ENCODE measurements around the gene HUWE1. TPM values are rescaled to one million over a fixed set of nuclear protein-coding genes. Genes with fewer than 3 reads are reported as not detected.

HUWE1 gene
- total and polyA plus RNA-seq, 9 of the 15 experiments (the other 6 are each of a cell fraction or from before 2014, with no cell fraction given) = 23.9 to 204 (median 65.1) TPM

DNA sequence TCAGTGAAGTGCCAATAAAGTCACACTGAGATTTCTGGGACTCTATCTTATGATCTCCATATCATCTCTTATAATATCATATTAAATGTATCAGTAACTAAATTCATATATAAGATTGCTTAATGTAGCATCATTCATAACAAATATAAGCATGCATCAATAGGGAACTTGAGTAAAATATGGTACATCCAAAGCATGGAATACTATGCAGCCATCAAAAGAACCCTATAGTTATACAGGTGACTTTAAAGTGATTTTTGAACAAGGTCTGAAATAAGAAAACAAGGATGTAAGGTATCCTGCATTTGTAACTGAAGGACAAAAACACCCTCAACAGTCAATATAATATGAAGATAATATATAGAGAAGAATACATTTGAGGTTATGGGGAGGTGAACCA lies 47.3 kb downstream of the HUWE1 start:
- ChIA-PET CTCF (ENCODE audit: low intra/inter-chr PET ratio) (no interaction called here), POLR2A (no interaction called here)
- H3K9me3 ChIP-seq (replicated peaks; ENCODE audit: control insufficient read depth, insufficient read depth, low read depth, low read length) = no peaks in the 10 kb centered on the region
- H3K27me3 ChIP-seq (ENCODE audit: control insufficient read depth in 2 of 2, insufficient read depth in 2 of 2, low read length in 2 of 2) = no peaks in the 10 kb centered on the region
- in situ Hi-C loops (cut with MboI) = no loop called here
- H3K36me3 ChIP-seq (ENCODE audit: control insufficient read depth, insufficient read depth, low read length) = peaks cover 83% of the 10 kb centered on the region
- no peaks in the 10 kb centered on the region for H3K4me1 ChIP-seq (replicated peaks in 1 of 2; ENCODE audit: control insufficient read depth in 2 of 2, insufficient read depth in 2 of 2, low read length in 2 of 2)
- H3K27ac ChIP-seq (ENCODE audit: extremely low read depth, low read depth, low read length) = no peak overlapping the region
- DNase-seq (ENCODE audit: extremely low read depth in 1 of 4, low spot score in 3 of 4) (no peak), ATAC-seq (no peak), FAIRE-seq (no peak)
- 0 out of 2 replicates have a peak, but pooled peaks cover 4% of the 10 kb centered on the region for H4K20me1 ChIP-seq (replicated peaks; ENCODE audit: control insufficient read depth, insufficient read depth, low read length)
- H3K4me2 ChIP-seq (ENCODE audit: insufficient read depth, low read length) = no peak overlapping the region
- TF ChIP-seq, protein P1, sequence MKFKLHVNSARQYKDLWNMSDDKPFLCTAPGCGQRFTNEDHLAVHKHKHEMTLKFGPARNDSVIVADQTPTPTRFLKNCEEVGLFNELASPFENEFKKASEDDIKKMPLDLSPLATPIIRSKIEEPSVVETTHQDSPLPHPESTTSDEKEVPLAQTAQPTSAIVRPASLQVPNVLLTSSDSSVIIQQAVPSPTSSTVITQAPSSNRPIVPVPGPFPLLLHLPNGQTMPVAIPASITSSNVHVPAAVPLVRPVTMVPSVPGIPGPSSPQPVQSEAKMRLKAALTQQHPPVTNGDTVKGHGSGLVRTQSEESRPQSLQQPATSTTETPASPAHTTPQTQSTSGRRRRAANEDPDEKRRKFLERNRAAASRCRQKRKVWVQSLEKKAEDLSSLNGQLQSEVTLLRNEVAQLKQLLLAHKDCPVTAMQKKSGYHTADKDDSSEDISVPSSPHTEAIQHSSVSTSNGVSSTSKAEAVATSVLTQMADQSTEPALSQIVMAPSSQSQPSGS (CRISPR knock-in tag; IDR thresholded peaks at IDR 0.05) = no peak
- peak; percentile 67 for TF ChIP-seq RBM25 (IDR thresholded peaks at IDR 0.05; ENCODE audit: low read depth, low read length, severe bottlenecking)
- TF ChIP-seq ZNF146 (CRISPR knock-in tag; IDR thresholded peaks at IDR 0.05; ENCODE audit: unreplicated experiment) = peak; percentile 77
- no peaks in the 10 kb centered on the region for H3K9me1 ChIP-seq (ENCODE audit: control insufficient read depth, insufficient read depth, low read length)
- BruUV-seq (replicated peaks) = no TSS peak
- H2AFZ ChIP-seq (ENCODE audit: low read depth, low read length) = no peak overlapping the region
- intact Hi-C loops (cut with micrococcal nuclease) = no loop called here
- H3K79me2 ChIP-seq (ENCODE audit: control insufficient read depth, insufficient read depth, low read length) = peaks cover 15% of the 10 kb centered on the region
- no peak overlapping the region for H3K9ac ChIP-seq (ENCODE audit: insufficient read depth in 1 of 2, low read depth in 2 of 2, low read length in 2 of 2)
- no peak overlapping the region for H3K4me3 ChIP-seq

DNA sequence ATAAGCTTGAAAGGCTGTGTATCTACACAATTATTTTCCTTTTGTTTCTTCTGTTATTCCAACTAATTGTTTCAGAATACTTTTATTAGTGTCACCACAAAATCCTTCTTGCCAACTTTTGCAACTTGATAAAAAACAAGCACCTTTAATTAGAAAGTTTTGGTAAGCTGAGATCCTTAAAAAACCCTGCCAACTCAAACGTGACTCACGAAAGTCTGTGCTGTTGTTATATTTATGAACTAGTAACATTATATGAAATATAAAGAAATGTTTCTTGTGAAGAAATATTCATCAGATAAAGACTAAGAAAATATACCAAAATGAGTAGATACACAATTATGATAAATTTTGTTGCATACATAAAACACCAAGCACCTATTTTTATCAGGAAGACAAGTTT lies 49.0 kb downstream of the HUWE1 start:
- H3K27ac ChIP-seq (ENCODE audit: extremely low read depth, low read depth, low read length) = no peak overlapping the region
- H4K20me1 ChIP-seq (replicated peaks; ENCODE audit: control insufficient read depth, insufficient read depth, low read length) = 0 out of 2 replicates have a peak, but pooled peaks cover 5% of the 10 kb centered on the region
- ChIA-PET CTCF (ENCODE audit: low intra/inter-chr PET ratio) (no interaction called here), POLR2A (interaction anchor here (0.6 kb wide), 1 partner anchor 44 kb away, joined by 3 read pairs; no protein-coding TSS in a partner anchor)
- BruUV-seq (replicated peaks) = no TSS peak
- H3K9me1 ChIP-seq (ENCODE audit: control insufficient read depth, insufficient read depth, low read length) = no peaks in the 10 kb centered on the region
- H3K9ac ChIP-seq (ENCODE audit: insufficient read depth in 1 of 2, low read depth in 2 of 2, low read length in 2 of 2) = no peak overlapping the region
- peaks cover 83% of the 10 kb centered on the region for H3K36me3 ChIP-seq (ENCODE audit: control insufficient read depth, insufficient read depth, low read length)
- H3K4me3 ChIP-seq = no peak overlapping the region
- no peak overlapping the region for H2AFZ ChIP-seq (ENCODE audit: low read depth, low read length)
- no peaks in the 10 kb centered on the region for H3K4me1 ChIP-seq (replicated peaks in 1 of 2; ENCODE audit: control insufficient read depth in 2 of 2, insufficient read depth in 2 of 2, low read length in 2 of 2)
- 95% methylated on average over 2 of the region's 2 CpGs for WGBS (ENCODE audit: insufficient coverage, low coverage, missing lambda C conversion rate)
- intact Hi-C loops (cut with micrococcal nuclease) (no loop called here), in situ Hi-C loops (cut with MboI) (no loop called here)
- DNase-seq (ENCODE audit: extremely low read depth in 1 of 4, low spot score in 3 of 4) (no peak), FAIRE-seq (no peak), ATAC-seq (no peak)
- H3K27me3 ChIP-seq (ENCODE audit: control insufficient read depth in 2 of 2, insufficient read depth in 2 of 2, low read length in 2 of 2) = no peaks in the 10 kb centered on the region
- no peak overlapping the region for H3K4me2 ChIP-seq (ENCODE audit: insufficient read depth, low read length)
- H3K79me2 ChIP-seq (ENCODE audit: control insufficient read depth, insufficient read depth, low read length) = peaks cover 15% of the 10 kb centered on the region
- H3K9me3 ChIP-seq (replicated peaks; ENCODE audit: control insufficient read depth, insufficient read depth, low read depth, low read length) = no peaks in the 10 kb centered on the region
- no peak for TF ChIP-seq DNMT1 (IDR thresholded peaks at IDR 0.05)
- no peak for TF ChIP-seq ZNF778 (CRISPR knock-in tag; IDR thresholded peaks at IDR 0.05)
- TF ChIP-seq, protein P2, sequence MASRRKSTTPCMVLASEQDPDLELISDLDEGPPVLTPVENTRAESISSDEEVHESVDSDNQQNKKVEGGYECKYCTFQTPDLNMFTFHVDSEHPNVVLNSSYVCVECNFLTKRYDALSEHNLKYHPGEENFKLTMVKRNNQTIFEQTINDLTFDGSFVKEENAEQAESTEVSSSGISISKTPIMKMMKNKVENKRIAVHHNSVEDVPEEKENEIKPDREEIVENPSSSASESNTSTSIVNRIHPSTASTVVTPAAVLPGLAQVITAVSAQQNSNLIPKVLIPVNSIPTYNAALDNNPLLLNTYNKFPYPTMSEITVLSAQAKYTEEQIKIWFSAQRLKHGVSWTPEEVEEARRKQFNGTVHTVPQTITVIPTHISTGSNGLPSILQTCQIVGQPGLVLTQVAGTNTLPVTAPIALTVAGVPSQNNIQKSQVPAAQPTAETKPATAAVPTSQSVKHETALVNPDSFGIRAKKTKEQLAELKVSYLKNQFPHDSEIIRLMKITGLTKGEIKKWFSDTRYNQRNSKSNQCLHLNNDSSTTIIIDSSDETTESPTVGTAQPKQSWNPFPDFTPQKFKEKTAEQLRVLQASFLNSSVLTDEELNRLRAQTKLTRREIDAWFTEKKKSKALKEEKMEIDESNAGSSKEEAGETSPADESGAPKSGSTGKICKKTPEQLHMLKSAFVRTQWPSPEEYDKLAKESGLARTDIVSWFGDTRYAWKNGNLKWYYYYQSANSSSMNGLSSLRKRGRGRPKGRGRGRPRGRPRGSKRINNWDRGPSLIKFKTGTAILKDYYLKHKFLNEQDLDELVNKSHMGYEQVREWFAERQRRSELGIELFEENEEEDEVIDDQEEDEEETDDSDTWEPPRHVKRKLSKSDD (conservative IDR thresholded peaks at IDR 0.05; ENCODE audit: low read length) = no peak
- TF ChIP-seq, protein P1 (CRISPR knock-in tag; IDR thresholded peaks at IDR 0.05) = no peak
- TF ChIP-seq TRIM24 (IDR thresholded peaks at IDR 0.05) = no peak
- no peak for TF ChIP-seq RNF2 (IDR thresholded peaks at IDR 0.05)
- TF ChIP-seq SMAD2 (IDR thresholded peaks at IDR 0.05; ENCODE audit: low read depth, low read length) = no peak
- no peak for TF ChIP-seq PHB2 (IDR thresholded peaks at IDR 0.05; ENCODE audit: low read depth)
- no peak for TF ChIP-seq ZFP36 (IDR thresholded peaks at IDR 0.05; ENCODE audit: low read depth, low read length, partially characterized antibody)
- TF ChIP-seq HCFC1 (IDR thresholded peaks at IDR 0.05; ENCODE audit: low read depth, low read length) = no peak
- no peak for TF ChIP-seq HDAC3 (IDR thresholded peaks at IDR 0.05; ENCODE audit: borderline replicate concordance, partially characterized antibody)

Measured in K562 (cell line).